GM19238 (cell line): ENCODE measurements around the gene CHRNA3.
"Not testable (repeated sequence)": the region's sequence is repeated elsewhere in the genome, so short reads cannot be mapped to it uniquely, and the experiment has no call there.

Experiments used
- DNase-seq: peaks from one replicate; pipeline ENCODE4 v3.0.0; 2011; ENCODE audit warnings: low spot score; ENCODE audit not compliant: insufficient read length

The CHRNA3 gene

DNA sequence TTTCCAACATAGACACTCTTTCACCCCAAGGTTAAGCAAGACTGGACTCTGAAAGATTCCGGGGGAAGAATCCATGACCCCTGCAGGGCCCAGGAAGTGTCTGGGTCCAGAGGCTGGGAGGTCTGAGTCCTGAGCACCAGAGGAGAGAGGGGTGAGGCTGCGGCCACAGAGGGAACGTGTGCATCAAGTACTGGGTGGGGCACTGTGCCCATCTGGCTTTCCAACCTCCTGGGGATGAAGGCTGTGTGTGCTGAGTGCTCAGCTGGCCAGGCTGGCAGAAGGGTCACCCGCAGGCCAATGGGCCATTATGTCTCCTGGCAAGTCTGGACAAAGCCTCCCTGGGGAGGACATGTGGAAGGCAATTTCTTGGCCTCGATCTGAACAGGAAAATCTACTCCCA is 3.3 kb downstream of the CHRNA3 start:
- no peak for DNase-seq

DNA sequence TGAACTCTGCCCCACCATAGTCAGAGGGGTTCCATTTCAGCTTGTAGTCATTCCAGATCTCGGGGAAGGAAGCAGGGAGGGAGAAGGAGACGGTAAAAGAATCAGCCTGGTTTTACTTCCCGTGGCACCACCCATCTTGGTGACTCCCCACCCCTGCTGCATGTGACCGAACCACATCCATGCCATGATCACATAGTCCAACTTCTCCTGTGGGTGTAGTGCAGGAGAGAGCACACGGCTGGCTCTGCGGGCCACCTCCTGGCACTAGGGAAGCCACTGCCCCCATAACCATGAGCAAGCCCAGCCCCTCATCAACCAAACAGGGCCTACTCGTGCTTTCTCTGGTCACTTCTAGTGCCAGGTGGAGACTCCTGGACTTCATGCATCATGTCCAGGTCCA is 3.7 kb downstream of the CHRNA3 start:
- DNase-seq: no peak

DNA sequence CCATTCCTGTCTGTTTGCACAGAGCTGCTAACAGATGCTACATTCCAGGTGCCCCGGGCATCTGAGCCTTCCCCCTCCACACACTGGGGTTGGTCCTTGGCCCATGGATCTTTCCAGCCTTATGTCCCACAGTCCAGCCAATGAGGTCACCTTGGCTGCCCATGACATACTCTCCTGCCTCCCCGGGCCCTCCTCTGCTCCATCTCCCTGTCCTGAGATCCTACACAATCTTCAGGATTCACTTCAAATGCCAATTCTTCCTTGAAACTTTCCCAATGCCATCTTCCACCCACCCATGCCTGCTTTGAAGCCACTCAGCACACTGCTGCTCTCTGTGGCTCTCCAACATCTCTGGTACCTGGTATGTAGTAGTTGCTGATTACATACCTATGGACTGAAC is 4.3 kb downstream of the CHRNA3 start:
- no peak for DNase-seq

DNA sequence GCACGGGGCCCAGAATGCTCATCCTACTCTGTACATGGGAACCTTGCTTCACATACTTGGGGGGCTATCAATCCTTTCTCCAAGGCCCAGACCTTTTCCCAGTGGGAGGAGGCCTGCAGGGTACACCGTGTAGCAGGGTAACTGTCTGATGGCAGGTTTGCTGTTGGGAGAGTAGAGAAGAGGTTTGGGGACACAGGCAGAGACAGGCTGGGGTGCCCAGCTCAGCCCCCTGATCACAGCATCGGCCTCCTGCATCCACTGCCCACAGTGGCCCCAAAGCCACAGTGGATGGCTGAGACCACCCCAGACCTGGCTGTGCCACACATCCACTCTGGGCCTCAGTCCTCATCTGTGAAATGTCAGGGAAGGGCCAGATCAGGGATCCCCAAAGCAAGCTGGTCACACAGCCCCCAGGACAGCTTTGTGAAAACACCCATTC is 5.6 kb downstream of the CHRNA3 start:
- no peak for DNase-seq

DNA sequence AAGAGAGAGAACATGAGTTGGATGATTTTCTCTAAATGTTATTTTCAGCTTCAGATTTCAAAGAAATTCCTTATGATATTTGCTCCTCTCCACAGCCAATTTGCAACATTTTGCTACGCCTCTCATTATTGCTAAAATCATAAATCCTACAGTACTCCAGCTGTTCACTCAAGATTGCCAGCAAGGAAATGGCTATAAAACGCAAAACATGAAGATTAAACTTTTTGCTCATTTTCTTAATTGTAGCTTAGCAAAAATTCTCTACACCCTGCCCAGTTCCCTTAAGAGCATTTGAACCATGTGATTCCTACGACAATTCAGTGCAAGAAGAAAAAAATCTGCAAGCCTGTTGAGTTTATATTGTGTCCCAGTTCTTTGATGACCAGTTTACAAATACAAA is 6.8 kb downstream of the CHRNA3 start:
- DNase-seq: no peak

DNA sequence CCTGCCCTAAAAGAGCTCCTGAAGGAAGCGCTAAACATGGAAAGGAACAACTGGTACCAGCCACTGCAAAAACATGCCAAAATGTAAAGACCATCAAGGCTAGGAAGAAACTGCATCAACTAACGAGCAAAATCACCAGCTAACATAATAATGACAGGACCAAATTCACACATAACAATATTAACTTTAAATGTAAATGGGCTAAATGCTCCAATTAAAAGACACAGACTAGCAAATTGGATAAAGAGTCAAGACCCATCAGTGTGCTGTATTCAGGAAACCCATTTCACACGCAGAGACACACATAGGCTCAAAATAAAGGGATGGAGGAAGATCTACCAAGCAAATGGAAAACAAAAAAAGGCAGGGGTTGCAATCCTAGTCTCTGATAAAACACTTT is 11.2 kb downstream of the CHRNA3 start:
- not testable (repeated sequence) for DNase-seq

DNA sequence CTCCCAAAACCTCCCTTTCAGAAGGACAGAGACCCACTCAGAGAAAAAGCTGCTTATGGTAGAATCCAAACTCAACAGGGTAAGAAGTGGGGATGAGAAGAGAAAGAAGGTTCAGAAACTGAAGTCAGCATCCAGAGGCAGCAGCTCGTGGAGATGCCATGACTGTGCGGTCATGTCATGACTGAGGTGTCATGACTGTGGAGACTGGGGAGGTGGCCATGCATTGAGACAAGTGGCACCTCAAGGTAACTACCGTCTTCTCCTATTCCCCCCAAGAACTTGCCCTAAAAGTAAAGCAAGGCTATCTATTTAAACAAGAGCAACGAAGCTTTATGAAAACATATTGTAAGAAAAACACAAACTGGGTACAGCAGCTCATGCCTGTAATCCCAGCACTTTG is 15.1 kb downstream of the CHRNA3 start:
- no peak for DNase-seq

DNA sequence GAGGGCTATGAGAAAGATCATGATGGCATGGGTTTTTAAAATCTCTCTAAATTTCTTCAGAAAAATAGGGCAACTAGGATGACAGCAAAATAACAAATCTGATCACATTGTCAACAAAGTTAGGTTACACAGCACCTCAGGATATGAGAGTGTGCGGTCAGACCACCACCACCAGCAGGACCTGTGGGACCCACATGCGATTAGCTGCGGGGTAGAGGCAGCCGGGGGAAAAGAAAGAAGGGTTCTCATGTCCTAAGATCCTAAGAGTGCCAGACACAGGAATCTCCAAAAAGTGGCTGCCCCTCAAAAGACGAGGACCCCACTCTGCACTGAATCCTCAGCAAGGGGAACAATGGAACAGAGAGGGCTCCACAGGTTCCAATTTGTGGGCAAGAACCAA is 15.6 kb downstream of the CHRNA3 start:
- no peak for DNase-seq

DNA sequence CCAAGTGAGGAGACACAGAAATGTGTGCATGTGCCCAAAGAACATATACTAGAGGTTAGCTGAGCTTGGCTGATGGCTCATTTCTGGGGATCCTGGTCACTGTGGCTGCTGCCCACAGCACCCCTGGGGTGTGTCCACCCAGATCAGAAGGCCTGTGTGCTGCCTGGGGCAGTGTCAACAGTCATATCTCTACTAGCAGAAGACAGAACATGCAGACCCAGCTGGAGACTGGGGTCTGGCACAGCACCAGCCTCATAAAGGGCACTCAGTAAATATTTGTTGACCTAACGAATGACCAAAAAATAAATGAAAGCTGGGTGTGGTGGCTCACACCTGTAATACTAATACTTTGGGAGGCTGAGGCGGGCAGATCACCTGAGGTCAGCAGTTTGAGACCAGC is 16.4 kb downstream of the CHRNA3 start:
- DNase-seq: no peak

DNA sequence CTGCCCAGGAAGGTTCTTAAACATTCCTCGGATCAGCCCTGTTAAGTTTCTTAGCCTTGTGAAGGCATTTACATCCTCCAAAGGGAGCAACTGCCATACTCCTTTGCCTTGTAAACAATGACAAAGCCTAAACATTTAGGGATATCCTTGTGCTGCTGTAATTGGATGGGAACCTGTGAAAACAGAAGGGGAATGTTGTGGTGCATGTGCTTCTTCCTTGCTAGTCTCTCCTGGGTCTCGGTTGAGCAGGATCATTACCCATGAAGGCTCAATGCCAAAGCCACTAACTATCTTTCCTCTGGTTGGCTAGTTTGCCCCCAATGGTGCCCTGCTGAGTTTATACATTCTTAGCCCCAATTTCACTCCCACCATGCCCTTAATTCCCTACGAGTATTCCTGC is 17.3 kb downstream of the CHRNA3 start:
- no peak for DNase-seq

DNA sequence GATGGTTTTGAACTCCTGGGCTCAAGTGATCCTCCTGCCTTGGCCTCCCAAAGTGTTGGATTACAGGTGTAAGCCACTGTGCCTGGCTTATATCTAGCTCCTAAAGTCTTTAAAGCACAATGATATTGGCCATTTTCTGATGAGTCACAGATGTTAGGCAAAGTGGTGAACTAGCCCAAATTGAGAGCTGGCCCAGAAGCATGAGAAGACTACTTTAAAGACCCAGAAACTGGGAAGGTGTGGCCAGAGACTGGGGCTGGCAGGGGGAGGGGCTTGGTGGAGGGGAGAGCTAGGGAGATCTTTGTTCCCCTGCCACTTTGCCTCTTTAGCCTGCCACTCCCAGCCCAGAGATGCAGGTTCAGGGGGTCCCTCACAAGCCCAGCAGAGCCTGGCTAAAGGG is 21.6 kb downstream of the CHRNA3 start:
- no peak for DNase-seq

DNA sequence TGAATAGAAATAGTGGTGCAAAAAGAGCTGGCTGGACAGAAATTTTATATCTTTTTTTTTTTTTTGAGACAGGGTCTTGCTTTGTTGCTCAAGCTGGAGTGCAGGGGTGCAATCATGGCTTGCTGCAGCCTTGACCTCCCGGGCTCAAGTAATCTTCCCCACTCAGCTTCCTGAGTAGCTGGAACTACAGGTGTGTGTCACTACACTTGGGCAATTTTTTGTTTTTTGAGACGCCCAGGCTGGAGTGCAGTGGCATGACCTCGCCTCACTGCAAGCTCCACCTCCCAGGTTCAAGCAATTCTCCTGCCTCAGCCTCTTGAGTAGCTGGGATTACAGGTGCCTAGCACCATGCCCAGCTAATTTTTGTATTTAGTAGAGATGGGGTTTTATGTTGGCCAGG is 22.4 kb downstream of the CHRNA3 start:
- no peak for DNase-seq

DNA sequence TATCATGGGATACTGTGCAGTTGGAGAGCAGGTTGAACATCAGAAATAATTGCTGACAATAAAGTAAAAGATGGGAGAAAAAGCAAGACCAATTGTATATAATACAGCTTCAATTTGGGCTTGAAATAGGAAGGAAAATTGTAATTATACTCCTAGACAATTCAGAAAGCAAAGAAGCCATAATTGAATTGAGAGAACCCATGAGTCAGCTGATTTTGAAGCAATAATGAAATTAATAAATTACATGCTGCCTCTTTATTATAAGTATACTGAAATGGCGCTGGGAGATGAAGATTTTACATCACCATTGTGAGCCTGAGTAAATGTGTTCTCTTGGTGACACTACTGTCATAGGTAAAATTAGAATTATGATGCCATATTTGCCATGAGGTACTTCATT is 23.2 kb downstream of the CHRNA3 start:
- DNase-seq: no peak

DNA sequence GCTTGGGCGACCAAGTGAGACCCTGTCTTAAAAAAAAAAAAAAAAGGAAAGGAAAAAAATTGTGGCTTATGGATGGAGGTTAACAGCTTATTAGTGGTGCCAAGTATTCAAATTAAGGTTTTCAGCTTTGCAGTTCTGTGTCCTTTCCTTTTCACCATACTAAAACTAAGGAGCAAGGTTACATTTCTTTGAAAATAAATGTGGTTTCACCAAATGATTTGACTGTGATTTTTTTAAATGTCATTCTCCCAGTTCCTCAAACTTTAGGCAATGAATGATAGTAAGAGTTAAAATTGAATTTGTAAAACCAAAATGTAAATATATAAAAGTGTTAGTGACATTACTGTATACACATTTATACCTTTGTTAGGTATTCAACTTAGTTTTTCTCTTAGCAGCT is 45.9 kb downstream of the CHRNA3 start:
- no peak for DNase-seq

DNA sequence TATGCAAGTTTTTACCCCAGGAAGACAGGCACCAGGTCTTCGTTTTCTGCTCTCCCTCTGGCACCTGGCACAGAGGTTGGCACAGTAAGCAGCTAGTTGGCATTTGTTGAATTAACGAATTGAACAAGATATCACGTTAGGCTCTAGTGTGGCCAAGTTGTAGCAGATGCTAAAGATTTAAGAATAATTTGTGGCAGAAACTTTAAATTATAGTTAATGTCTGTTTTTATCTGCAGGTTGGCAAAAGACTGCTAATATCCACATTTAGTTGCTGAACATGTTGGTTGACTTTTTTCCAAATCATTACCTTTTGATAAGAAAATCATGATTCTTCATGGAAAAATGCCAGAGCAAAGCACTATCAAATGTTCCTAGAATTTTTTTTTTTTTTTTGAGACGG is 47.4 kb downstream of the CHRNA3 start:
- DNase-seq: no peak

DNA sequence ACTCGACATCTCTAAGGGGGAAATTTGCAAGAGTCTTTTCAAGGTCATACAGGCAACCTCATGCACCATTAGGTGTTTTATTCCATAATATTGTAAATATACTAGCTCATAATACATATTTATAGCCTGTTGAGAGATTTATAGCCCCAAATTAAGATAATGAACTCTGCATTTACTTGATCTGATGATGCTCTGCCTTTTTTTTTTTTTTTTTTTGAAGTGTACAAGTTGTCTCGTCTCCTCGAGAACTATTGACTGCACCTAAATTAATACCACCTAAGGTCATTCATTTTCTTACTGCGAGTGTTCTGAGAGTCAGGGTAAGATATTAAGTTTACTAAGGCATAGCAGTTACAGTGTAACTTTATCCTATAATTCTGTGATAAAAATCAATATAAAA is 49.4 kb downstream of the CHRNA3 start:
- no peak for DNase-seq

DNA sequence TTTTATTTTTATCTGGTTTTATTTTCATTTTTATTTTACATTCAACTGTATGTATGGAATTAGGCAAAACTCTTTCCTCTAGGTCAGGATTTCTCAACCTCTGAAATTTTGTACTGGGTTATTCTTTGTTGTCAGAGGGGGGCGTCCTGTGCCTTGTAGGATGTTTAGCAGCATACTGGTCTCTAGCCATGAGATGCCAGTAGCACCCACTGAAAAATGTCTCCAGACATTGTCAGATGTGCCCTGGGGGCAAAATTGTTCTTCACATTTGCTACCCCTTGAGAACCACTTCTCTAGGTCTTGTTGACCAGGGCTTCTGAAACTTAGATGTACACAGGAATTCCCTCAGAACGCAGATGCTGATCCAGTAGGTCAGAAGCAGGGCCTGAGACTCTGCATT is 50.1 kb downstream of the CHRNA3 start:
- DNase-seq: no peak

DNA sequence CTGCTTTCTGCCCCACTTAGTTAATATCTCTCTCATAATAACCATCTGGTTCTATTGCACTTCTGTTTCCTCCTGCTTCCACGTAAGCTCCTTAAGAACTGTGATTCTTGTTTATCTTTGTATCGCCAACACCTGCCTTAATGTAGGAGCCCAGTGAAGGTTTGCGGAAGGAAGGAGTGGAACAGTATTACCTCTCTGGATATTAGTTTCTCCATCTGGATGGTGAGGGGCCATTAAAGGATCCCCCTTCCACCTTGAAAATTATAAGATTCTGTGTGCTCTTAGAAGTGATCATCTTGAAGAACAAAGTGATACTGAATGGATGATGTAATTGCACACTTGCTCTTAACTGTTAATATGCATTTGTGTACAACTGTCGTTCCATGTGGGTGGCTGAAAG is 53.3 kb downstream of the CHRNA3 start:
- DNase-seq: no peak

DNA sequence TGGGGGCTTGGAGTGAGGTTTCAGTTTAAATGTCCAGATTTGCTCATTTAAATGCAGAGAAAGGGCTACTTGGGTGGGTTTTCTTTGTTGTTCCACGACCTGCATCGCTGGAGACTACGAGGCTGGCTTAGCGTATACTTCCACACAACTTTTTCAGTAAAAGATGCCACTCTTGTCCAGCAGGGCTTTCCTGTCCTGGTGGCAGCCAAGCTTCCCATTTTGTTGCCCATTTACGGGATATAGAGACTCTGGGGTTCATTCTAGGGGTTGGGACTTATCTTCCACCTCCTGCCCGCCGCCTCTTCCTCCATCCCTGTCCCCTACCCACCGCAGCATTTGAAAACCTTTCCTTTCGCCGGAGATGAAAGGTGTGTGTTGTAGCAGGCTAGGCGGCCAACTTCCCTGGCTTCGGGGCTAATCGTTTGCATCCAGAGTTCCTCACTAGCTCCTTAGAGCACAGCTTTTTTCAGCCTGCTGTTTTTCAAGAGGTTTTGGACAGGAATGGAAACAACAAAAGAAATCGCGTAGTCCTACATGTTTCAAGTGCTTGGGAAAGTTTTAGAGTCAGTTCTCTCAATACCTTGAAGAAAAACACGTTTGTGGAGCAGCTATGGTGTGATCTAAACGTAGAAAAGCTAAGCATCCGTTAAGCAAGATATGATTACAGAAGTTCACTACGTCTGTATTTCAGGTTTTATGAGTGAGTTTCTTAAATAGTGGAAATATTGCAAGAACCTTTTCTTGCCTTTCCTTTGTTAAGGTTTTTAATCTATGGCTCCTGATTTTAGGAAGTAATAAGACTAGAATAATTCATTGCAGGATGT is 54.6 kb downstream of the CHRNA3 start:
- no peak for DNase-seq

DNA sequence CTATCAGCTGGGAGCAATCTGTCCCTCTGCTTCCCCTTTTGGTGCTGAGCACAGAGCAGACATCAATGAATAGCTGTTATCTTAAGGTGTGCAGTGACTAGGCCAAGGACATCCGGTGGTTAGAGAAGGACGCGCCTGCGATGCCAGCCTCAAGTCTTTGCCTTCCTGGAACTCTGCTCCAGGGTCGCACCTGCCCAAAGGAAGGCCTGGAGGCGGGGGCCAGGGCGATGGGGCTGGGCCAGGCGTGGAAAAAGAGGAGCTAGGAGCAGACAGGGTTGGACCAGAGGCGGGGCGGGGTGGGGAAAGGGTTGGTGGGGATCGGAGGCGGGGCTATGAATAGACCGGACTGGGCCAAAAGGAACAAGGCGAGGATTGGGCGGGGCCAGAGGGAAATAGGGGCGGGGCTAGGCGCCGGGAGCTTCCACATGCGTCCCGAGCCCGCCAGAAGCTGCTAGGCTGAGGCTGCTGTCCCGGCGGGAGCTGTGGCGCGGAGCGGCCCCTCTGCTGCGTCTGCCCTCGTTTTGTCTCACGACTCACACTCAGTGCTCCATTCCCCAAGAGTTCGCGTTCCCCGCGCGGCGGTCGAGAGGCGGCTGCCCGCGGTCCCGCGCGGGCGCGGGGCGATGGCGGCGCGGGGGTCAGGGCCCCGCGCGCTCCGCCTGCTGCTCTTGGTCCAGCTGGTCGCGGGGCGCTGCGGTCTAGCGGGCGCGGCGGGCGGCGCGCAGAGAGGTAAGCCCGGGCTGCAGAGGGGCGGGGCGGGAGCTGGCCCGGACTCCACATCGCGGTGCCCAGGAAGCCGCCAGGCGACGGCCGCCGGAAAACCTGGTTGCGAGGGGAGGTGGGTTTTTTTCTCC is 55.5 kb downstream of the CHRNA3 start, which contains the start of gene CHRNA5:
CHRNA5 (plus strand) TSS at position 424 of the 854 bp plus-strand sequence; CDS start at position 624, 200 bp downstream.
- DNase-seq: peak; percentile 83

DNA sequence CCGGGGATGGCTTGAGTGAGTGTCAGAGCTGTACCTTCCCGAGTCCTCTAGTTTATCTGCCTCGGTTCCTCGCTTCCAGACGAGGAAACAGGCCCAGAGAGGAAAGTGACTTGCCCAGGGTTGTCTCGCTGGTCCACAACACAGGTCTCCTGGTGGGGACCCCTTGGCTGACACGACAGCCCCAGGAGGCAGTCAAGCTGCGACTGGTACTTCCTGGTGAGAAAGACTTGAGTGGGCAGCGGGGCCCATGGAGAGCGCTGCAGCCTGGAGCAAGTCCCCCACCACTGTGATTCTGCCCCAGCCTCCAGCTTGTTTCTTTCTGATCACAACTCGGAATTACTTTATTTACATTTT is 56.1 kb downstream of the CHRNA3 start:
- DNase-seq: no peak

DNA sequence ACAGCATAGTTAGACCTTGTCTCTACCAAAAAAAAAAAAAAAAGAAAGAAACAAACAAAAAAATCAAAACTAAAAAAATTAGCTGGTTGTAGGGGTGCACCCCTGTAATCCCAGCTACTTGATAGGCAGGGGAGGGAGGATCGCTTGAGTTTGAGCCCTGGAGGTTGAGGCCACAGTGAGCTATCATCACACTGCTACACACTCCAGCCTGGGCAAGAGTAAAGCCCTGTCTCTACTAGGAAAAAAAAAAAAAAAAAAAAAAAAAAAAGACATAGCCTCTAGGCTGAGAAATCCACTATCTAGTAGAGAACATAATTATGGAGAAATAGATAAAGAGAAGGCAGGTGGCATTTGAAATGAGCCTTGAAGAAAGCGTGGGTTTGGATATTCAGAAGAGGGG is 57.7 kb downstream of the CHRNA3 start:
- DNase-seq: no peak

DNA sequence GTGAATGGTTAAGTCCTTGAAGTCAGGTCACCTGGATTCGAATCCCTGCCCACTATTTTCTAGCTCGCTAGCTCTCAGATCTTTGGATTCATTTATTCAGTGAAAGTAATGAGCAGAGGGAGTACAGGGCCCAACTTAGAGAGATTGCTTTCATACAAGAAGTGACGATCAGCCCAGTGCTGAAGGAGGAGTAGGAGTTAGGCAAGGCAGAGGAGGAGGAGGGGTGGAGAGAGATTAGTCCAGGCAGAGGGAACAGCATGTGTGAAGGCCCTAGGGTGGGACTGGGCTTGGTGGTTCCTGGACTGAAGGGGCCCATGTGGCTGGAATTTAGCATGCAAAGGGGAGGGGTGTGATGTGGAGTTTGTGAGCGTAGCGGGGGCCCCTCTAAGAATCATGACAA is 59.3 kb downstream of the CHRNA3 start:
- no peak for DNase-seq
